Colonic mucosa (tissue), 4 donors: ENCODE results near the gene CCDC69. TPM values are rescaled to one million over a fixed set of nuclear protein-coding genes. Genes with fewer than 3 reads are reported as not detected.

ENCODE experiments used
- DNase-seq: peaks from one replicate; pipeline ENCODE4 v3.0.0-alpha.2; 2020
- H3K27ac ChIP-seq: fragments of 200-600 bp; one replicate; pipeline ENCODE4 v1.8.0; 2021
- H3K27me3 ChIP-seq: fragments of 200-600 bp; one replicate; pipeline ENCODE4 v1.8.0; 2021
- H3K36me3 ChIP-seq: fragments of 200-600 bp; one replicate; pipeline ENCODE4 v1.8.0; 2021
- H3K4me1 ChIP-seq: fragments of 200-600 bp; one replicate; pipeline ENCODE4 v1.8.0; 2021; ENCODE audit warnings: mild to moderate bottlenecking
- H3K4me3 ChIP-seq: fragments of 200-600 bp; one replicate; pipeline ENCODE4 v1.8.0; 2021
- H3K9ac ChIP-seq, 2 donors: one replicate each; pipeline ENCODE4 v1.7.0; 2013; ENCODE audit warnings: control low read depth in 2 of 2, low read depth in 2 of 2, low read length in 2 of 2
- H3K9me3 ChIP-seq: fragments of 200-600 bp; one replicate; pipeline ENCODE4 v1.8.0; 2021
- CTCF ChIP-seq: fragments of 200-600 bp; IDR thresholded peaks from one replicate; pipeline ENCODE4 v1.8.0; 2022; ENCODE audit warnings: antibody characterized with exemption, mild to moderate bottlenecking
- intact Hi-C: fragments of 100-400 bp; cut with DNase I; formaldehyde crosslinking; loops from one replicate; pipeline ENCODE4 v1.14.1; 2022
- total RNA-seq, 2 donors: library from RNA; stranded (reverse); fragmentation: NEBNext Ultra II Directional in 1 of 2; extraction: Animal tissue kit (Norgen Biotek cat#: 25700) in 1 of 2; gene quantifications; one replicate each; pipeline ENCODE4 v1.2.1, GENCODE V29; 2021
- donor health status: healthy.
- donor health status: DM: no; HTN: no; CAD: no.
- donor health status: DM: no; HTN: no; CAD: no.

CCDC69 gene
- total RNA-seq, 2 donors from 2014 or later: 4.2 to 23.8 TPM

- Histone ChIP-seq H3K27ac (no peak overlapping the region), H3K36me3 (no peaks in the 10 kb centered on the region), H3K27me3 (no peaks in the 10 kb centered on the region), H3K4me3 (no peak overlapping the region), H3K4me1 (no peaks in the 10 kb centered on the region), H3K9ac (no peak overlapping the region), H3K9me3 (no peaks in the 10 kb centered on the region)
- no peak for DNase-seq
- intact Hi-C loops: loop anchor here (5.0 kb wide), 2 partner anchors 108 to 158 kb away; no protein-coding TSS in a partner anchor
- no peak for TF ChIP-seq CTCF
Measured at GRCh38 chr5:151159649-151160373, 64.1 kb downstream of the CCDC69 start.

- H3K9ac ChIP-seq: peak overlapping the region; percentile 76 to 84
- no peaks in the 10 kb centered on the region for H3K27me3 ChIP-seq
- DNase-seq: no peak
- H3K27ac ChIP-seq: peak overlapping the region; percentile 76
- H3K4me3 ChIP-seq: peak overlapping the region; percentile 64
- intact Hi-C loops: no loop called here
- no peaks in the 10 kb centered on the region for H3K9me3 ChIP-seq
- no peak for TF ChIP-seq CTCF
- H3K36me3 ChIP-seq: no peaks in the 10 kb centered on the region
- no peaks in the 10 kb centered on the region for H3K4me1 ChIP-seq
Measured at GRCh38 chr5:151158287-151158661, 65.6 kb downstream of the CCDC69 start.

- H3K4me3 ChIP-seq: peak within 1 kb of the TSS; percentile 64
- no peak for TF ChIP-seq CTCF
- peak within 1 kb of the TSS; percentile 76 to 84 for H3K9ac ChIP-seq
- H3K9me3 ChIP-seq: no peaks in the 10 kb centered on the region
- intact Hi-C loops: no loop called here
- no peaks in the 10 kb centered on the region for H3K36me3 ChIP-seq
- H3K27me3 ChIP-seq: no peaks in the 10 kb centered on the region
- peak; percentile 78 for DNase-seq
- H3K27ac ChIP-seq: peak within 1 kb of the TSS; percentile 76
- no peaks in the 10 kb centered on the region for H3K4me1 ChIP-seq
Measured at GRCh38 chr5:151157426-151158286, 66.2 kb downstream of the CCDC69 start, which contains the start of gene ANXA6. Gene ANXA6 (minus strand): TSS chr5:151157779. CDS start chr5:151147901, 9,878 bp downstream.

- intact Hi-C loops: no loop called here
- peak overlapping the region; percentile 76 to 84 for H3K9ac ChIP-seq
Measured at GRCh38 chr5:151156507-151157420, 67.1 kb downstream of the CCDC69 start.

More at GRCh38 chr5:151156507-151157420, 67.1 kb downstream of the CCDC69 start:
- no peaks in the 10 kb centered on the region for H3K4me1 ChIP-seq
- no peaks in the 10 kb centered on the region for H3K27me3 ChIP-seq
- no peak for DNase-seq
- peak overlapping the region; percentile 76 for H3K27ac ChIP-seq
- H3K9me3 ChIP-seq: no peaks in the 10 kb centered on the region
- H3K4me3 ChIP-seq: peak overlapping the region; percentile 64
- no peaks in the 10 kb centered on the region for H3K36me3 ChIP-seq
- TF ChIP-seq CTCF: no peak
